HPDE6-E6E7 (cell line): Measurements from ENCODE around the gene PSD.

Experiments used
- DNase-seq: peaks from one replicate; pipeline ENCODE4 v3.0.0; 2011; ENCODE audit warnings: missing footprints; ENCODE audit errors: extremely low spot score

PSD gene

GRCh38 chr10:102420181-102420713 is 1.7 kb upstream of the PSD start:
- DNase-seq, result no peak

- DNase-seq, result peak; percentile 34
Observed at GRCh38 chr10:102419269-102420180, 940 bp upstream of the PSD start.

GRCh38 chr10:102416695-102417094 is 1.9 kb downstream of the PSD start:
- DNase-seq, result no peak

- no peak for DNase-seq
Observed at GRCh38 chr10:102416283-102416682, 2.3 kb downstream of the PSD start.

GRCh38 chr10:102414749-102415148 is 3.8 kb downstream of the PSD start:
- DNase-seq, result no peak

GRCh38 chr10:102413806-102414561 is 4.6 kb downstream of the PSD start:
- no peak for DNase-seq

GRCh38 chr10:102413053-102413705 is 5.4 kb downstream of the PSD start:
- no peak for DNase-seq

- no peak for DNase-seq
Observed at GRCh38 chr10:102412293-102412692, 6.3 kb downstream of the PSD start.

GRCh38 chr10:102411341-102412255 is 7.0 kb downstream of the PSD start:
- no peak for DNase-seq

GRCh38 chr10:102410429-102411073 is 8.0 kb downstream of the PSD start:
- DNase-seq, result no peak

- no peak for DNase-seq
Observed at GRCh38 chr10:102409604-102410428, 8.8 kb downstream of the PSD start.

- DNase-seq, result no peak
Observed at GRCh38 chr10:102408728-102409603, 9.6 kb downstream of the PSD start.

GRCh38 chr10:102408131-102408727 is 10.4 kb downstream of the PSD start:
- no peak for DNase-seq

GRCh38 chr10:102407425-102408130 is 11.0 kb downstream of the PSD start:
- DNase-seq, result no peak

- no peak for DNase-seq
Observed at GRCh38 chr10:102406815-102407214, 11.8 kb downstream of the PSD start.

- DNase-seq, result no peak
Observed at GRCh38 chr10:102405632-102406031, 13.0 kb downstream of the PSD start.

GRCh38 chr10:102405108-102405571 is 13.4 kb downstream of the PSD start:
- no peak for DNase-seq
